HG03066 (cell line): Measurements from ENCODE around the gene TTLL11.

ENCODE experiments used
- ATAC-seq: cut with Tn5 transposase; IDR thresholded peaks from one replicate; pipeline ENCODE4 v1.9.1; 2021; ENCODE audit warnings: low read depth; ENCODE audit not compliant: unreplicated experiment

TTLL11 gene

GRCh38 chr9:121947775-121948174, 145.3 kb downstream of the TTLL11 start:
- ATAC-seq: no peak

- no peak for ATAC-seq
These were observed 146.6 kb downstream of the TTLL11 start for GRCh38 chr9:121946465-121946864.

DNA sequence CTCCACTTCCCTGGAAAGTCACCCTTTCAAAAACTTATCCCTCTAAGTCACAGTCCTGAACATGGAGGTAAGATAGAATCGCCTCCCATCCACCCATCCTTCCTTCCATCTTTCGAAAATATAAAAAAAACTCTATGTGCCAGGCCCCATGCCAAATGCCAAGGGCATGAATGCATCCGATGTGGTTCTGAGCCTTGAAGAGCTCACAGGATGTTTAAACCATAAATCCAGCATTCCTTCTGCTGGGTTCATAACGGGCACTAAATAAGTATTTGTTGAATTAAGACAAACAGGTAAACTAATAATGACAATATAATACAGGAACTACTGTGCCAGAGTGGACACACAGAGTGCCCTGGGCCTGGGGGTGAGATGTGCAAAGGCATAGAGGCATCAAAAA, 147.3 kb downstream of the TTLL11 start:
- ATAC-seq: no peak

GRCh38 chr9:121945281-121945680, 147.8 kb downstream of the TTLL11 start:
- no peak for ATAC-seq

- ATAC-seq: no peak
These were observed 148.4 kb downstream of the TTLL11 start for GRCh38 chr9:121944711-121945191.

GRCh38 chr9:121943463-121943862, 149.6 kb downstream of the TTLL11 start:
- ATAC-seq: no peak

- ATAC-seq: no peak
These were observed 150.2 kb downstream of the TTLL11 start for GRCh38 chr9:121942866-121943382.

GRCh38 chr9:121942313-121942712, 150.8 kb downstream of the TTLL11 start:
- no peak for ATAC-seq

- no peak for ATAC-seq
These were observed 153.5 kb downstream of the TTLL11 start for GRCh38 chr9:121939643-121940042.

DNA sequence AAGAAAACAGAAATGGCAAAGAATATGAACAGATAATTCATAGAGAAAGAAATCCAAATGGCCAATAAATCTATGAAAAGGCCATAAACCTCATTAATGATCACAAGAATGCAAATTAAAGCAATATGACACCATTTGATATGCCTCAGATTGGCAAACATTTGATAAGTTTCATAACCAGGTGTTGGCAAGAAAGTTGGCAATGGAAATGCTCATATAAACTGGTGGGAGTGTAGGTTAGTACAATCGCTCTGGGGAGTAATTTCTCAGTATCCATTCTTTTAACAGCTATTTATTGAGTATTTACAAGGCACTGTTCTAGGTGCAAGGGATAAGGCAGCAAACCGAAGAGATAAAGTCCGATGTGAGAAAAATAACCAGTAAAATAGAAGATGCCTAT, 154.5 kb downstream of the TTLL11 start:
- no peak for ATAC-seq

GRCh38 chr9:121937240-121937639, 155.9 kb downstream of the TTLL11 start:
- ATAC-seq: no peak

DNA sequence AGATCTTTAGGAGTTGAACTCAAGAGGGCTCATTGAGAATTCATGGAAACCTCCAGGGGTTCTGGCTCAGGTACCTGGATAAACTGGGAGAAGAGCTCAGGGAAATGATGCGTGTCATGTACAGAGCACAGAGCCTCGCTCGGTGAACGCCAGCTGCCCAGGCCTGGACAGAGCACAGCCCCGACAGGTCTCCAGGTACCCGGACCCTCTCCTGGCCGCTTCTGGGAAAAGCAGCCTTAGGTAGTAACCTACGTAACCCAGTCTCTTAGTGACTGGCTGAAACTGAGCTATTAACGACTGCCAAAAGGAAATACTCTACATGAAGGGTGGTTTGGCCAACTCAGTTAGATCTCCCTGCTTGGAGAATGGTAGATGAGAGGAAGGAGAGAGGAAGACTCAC, 157.4 kb downstream of the TTLL11 start:
- no peak for ATAC-seq

GRCh38 chr9:121930956-121931355, 162.2 kb downstream of the TTLL11 start:
- no peak for ATAC-seq

- no peak for ATAC-seq
These were observed 162.9 kb downstream of the TTLL11 start for GRCh38 chr9:121929893-121930875.

DNA sequence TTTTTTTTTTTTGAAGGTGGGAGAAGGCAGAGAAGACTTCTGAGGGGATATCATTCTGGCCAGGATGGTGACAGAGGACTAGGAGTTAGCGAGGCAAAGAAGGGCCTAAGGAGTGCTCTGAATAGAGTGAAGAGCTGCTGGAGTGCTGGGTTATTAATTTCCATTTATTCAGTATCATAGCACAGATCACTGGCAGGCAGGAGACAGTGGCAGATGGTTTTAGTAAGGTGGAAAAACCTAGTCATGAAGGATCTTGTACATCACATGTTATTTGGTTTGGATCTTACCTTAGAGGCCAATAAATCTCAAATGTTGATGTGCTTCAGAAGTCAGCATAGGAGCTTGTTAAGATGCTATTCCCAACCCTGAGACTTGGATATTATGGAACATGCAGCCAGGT, 165.5 kb downstream of the TTLL11 start:
- ATAC-seq: no peak

GRCh38 chr9:121927081-121927480, 166.0 kb downstream of the TTLL11 start:
- ATAC-seq: no peak

DNA sequence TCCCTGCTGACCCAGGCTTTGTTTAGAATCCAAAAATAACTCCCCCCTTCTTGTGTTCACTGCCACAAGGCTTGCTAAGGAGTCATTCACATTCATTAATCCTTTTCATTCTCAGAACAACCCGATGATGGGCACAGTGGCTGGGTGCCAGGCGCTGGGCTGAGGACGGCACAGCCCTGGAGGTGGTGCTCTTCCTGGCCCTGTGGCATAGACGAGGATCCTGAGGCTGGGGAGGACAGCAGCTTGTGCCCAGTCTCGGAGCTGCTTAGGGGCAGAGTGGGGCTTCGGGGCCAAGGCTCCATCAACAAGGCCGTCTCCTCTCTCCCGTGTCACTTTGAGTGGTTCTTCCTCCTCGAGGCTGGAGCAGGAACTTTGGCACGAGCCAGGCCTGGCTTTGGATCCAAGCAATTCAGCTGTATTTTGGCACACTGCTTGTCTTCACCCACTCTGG, 166.7 kb downstream of the TTLL11 start:
- ATAC-seq: no peak

DNA sequence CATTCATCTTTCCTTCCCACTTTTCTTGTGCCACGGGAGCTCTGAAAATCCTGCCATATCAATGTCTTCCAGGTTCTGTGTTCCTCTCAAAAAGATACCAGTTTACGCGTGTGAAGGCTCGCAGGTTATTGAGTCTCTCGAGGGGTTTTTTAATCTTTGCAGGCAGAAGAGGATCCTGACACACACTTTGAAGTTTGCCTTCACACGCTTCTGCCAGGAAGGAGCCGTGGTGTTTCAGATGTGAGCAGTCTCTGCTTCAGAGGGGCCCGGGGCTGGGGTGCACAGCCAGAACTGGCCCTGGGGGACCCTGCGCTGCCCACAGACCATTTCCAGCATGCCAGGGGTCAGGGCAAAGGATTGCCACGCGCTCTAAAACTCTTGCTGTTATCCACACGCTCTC, 167.2 kb downstream of the TTLL11 start:
- ATAC-seq: no peak

DNA sequence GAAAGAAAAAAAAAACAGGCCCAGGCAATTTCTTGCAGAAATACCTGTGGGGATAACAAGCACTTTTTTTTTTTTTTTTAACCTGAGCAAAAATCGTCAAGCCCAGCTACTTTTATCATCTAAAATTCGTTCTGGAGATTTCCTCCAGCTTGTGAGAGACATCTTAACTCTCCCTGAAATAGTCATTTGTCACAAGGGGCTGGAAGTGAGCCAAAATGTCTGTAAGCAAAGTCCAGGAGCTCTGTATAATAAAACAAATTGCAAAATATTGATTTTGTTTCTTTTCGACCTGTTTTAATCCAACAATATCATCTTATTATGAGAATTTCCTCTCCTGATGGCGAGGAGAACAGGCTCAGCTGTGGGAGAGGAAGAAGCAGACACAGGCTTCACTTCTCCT, 168.4 kb downstream of the TTLL11 start:
- ATAC-seq: no peak

- ATAC-seq: no peak
These were observed 171.7 kb downstream of the TTLL11 start for GRCh38 chr9:121921444-121921843.

DNA sequence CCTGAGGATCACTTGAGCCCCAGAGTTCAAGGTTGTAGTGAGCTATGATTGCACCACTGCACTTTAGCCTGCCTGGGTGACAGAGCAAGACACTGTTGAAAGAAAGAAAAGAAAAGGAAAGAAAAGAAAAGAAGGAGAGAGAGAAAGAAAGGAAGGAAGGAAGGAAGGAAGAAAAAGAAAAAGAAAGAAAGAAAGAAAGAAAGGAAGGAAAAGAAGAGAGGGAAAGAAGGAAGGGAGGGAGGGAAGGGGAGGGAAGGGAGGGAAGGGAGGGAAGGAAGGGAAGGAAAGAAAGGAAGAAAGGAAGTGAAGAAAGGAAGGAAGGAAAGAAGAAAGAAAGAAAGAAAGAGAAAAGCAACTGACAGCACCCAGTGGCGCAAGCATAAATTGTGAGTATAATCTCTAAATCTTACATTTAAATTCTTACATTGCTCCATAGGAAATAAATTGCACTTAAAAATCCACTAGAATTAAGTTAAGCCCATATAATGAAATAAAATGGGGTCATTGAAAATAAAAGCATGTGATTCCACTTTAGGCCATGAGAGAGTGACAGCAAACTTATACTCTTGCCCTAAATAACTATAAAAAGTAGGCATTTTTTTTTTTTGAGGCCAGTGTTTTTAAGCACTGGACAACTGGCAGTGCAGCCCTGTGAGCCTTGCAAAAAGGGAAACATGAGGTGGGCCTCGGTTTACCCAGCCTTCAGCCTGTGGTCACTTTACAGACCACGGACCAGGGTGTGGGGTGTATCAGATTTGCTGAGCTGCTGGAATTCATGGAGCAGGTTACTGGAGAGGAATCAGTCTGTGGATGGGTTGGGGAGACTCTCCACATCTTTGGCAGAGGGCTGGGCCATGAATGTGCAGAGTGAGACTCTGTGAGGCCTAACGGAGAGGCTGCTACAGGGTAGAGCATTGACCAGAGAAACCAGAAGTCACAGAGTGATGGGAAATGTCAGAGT, 175.5 kb downstream of the TTLL11 start:
- ATAC-seq: no peak
